Mesenchymal stem cell (in vitro differentiated cells and primary cell): ENCODE measurements around the gene TARBP1.

ENCODE experiments used
- DNase-seq: peaks from one replicate; pipeline ENCODE4 v3.0.0-alpha.2; 2013
- H2AFZ ChIP-seq: one replicate; pipeline ENCODE4 v1.6.1; 2013; ENCODE audit warnings: low read depth, mild to moderate bottlenecking, control low read depth, inconsistent platforms, low read length, moderate library complexity
- H2AK5ac ChIP-seq: 2 replicates; pipeline ENCODE4 v1.6.1; 2013; ENCODE audit warnings: low read length, moderate library complexity, mild to moderate bottlenecking, inconsistent platforms; ENCODE audit not compliant: severe bottlenecking
- H2BK120ac ChIP-seq: one replicate; pipeline ENCODE4 v1.6.1; 2013; ENCODE audit warnings: low read depth, mild to moderate bottlenecking, inconsistent platforms, low read length, moderate library complexity
- H2BK12ac ChIP-seq, 2 experiments: one replicate each; pipeline ENCODE4 v1.6.1; 2013; ENCODE audit warnings: inconsistent platforms in 2 of 2, low read length in 2 of 2, mild to moderate bottlenecking in 2 of 2, moderate library complexity in 2 of 2, control low read depth in 1 of 2
- H2BK15ac ChIP-seq: one replicate; pipeline ENCODE4 v1.6.1; 2013; ENCODE audit warnings: mild to moderate bottlenecking, low read depth, inconsistent platforms; ENCODE audit not compliant: poor library complexity, severe bottlenecking
- H2BK5ac ChIP-seq: 2 replicates; pipeline ENCODE4 v1.6.1; 2013; ENCODE audit warnings: low read depth, mild to moderate bottlenecking, low read length, control low read depth, inconsistent platforms; ENCODE audit not compliant: poor library complexity, severe bottlenecking
- H3K14ac ChIP-seq, 2 experiments: one replicate each; pipeline ENCODE4 v1.6.1; 2013; ENCODE audit warnings: inconsistent platforms in 2 of 2, low read length in 2 of 2, control low read depth in 1 of 2, mild to moderate bottlenecking in 1 of 2, moderate library complexity in 1 of 2
- H3K18ac ChIP-seq, 2 experiments: one replicate each; pipeline ENCODE4 v1.6.1; 2013; ENCODE audit warnings: inconsistent platforms in 2 of 2, low read length in 2 of 2, control low read depth in 1 of 2, low read depth in 1 of 2, mild to moderate bottlenecking in 1 of 2
- H3K23ac ChIP-seq, 2 experiments: one replicate each; pipeline ENCODE4 v1.6.1; 2013; ENCODE audit warnings: inconsistent platforms in 2 of 2, low read length in 2 of 2, mild to moderate bottlenecking in 2 of 2, moderate library complexity in 2 of 2, control low read depth in 1 of 2
- H3K27ac ChIP-seq: 2 replicates; pipeline ENCODE4 v1.5.1; 2013; ENCODE audit warnings: mild to moderate bottlenecking, moderate library complexity, low read length, control low read depth, inconsistent platforms; ENCODE audit not compliant: poor library complexity, severe bottlenecking
- H3K27me3 ChIP-seq, 2 experiments: 2 replicates each; pipeline versions ENCODE4 v1.6.1 to v1.7.0; 2013; ENCODE audit warnings: low read length in 2 of 2, mild to moderate bottlenecking in 2 of 2, moderate library complexity in 2 of 2, control low read depth in 1 of 2, inconsistent platforms in 1 of 2; ENCODE audit not compliant: control insufficient read depth in 1 of 2, insufficient read depth in 1 of 2
- H3K36me3 ChIP-seq, 2 experiments: 2 replicates each; pipeline versions ENCODE4 v1.6.1 to v1.7.0; 2013; ENCODE audit warnings: low read length in 2 of 2, control low read depth in 1 of 2, inconsistent platforms in 1 of 2, low read depth in 1 of 2, mild to moderate bottlenecking in 1 of 2; ENCODE audit not compliant: insufficient read depth in 2 of 2, control insufficient read depth in 1 of 2
- H3K4ac ChIP-seq, 2 experiments: one replicate each; pipeline ENCODE4 v1.6.1; 2013; ENCODE audit warnings: inconsistent platforms in 2 of 2, low read length in 2 of 2, mild to moderate bottlenecking in 2 of 2, moderate library complexity in 2 of 2, control low read depth in 1 of 2, low read depth in 1 of 2
- H3K4me1 ChIP-seq: 2 replicates; pipeline ENCODE4 v1.6.1; 2013; ENCODE audit warnings: low read depth, low read length, control low read depth; ENCODE audit not compliant: control insufficient read depth, insufficient read depth
- H3K4me2 ChIP-seq: 2 replicates; pipeline ENCODE4 v1.6.1; 2013; ENCODE audit warnings: low read length, mild to moderate bottlenecking, inconsistent platforms; ENCODE audit not compliant: poor library complexity, severe bottlenecking
- H3K4me3 ChIP-seq, 2 experiments: 2 replicates each; pipeline versions ENCODE4 v1.5.1 to v1.7.0; 2013; ENCODE audit warnings: low read length in 2 of 2, mild to moderate bottlenecking in 2 of 2, control low read depth in 1 of 2, low read depth in 1 of 2; ENCODE audit not compliant: insufficient read depth in 1 of 2
- H3K79me1 ChIP-seq: replicated peaks from 2 replicates; pipeline ENCODE4 v1.6.1; 2013; ENCODE audit warnings: mild to moderate bottlenecking, control low read depth, low read length, inconsistent platforms; ENCODE audit not compliant: poor library complexity, severe bottlenecking
- H3K9ac ChIP-seq: 2 replicates; pipeline ENCODE4 v1.7.0; 2013; ENCODE audit warnings: mild to moderate bottlenecking, low read length, moderate library complexity
- H3K9me3 ChIP-seq: 2 replicates; pipeline ENCODE4 v1.7.0; 2013; ENCODE audit warnings: mild to moderate bottlenecking, low read length; ENCODE audit not compliant: control insufficient read depth
- H4K8ac ChIP-seq: one replicate; pipeline ENCODE4 v1.6.1; 2013; ENCODE audit warnings: inconsistent platforms, mild to moderate bottlenecking, low read length, moderate library complexity
- H4K91ac ChIP-seq: one replicate; pipeline ENCODE4 v1.6.1; 2013; ENCODE audit warnings: mild to moderate bottlenecking, low read length, inconsistent platforms
- WGBS: methylation state at CpG from one replicate; pipeline ENCODE4 v1.1.7; 2013; ENCODE audit warnings: mixed read lengths; 5-methylcytosine and 5-hydroxymethylcytosine counted together

TARBP1 gene

GRCh38 chr1:234405676-234406075 lies 73.3 kb downstream of the TARBP1 start:
- no peaks in the 10 kb centered on the region for H3K79me1 ChIP-seq
- H3K23ac ChIP-seq: no peak overlapping the region
- H2BK12ac ChIP-seq: no peak overlapping the region
- no peak overlapping the region for H4K8ac ChIP-seq
- no peak overlapping the region for H3K14ac ChIP-seq
- H2BK5ac ChIP-seq: no peak overlapping the region
- no peak overlapping the region for H3K4me2 ChIP-seq
- H3K18ac ChIP-seq: no peak overlapping the region
- no peak overlapping the region for H2BK120ac ChIP-seq
- no peaks in the 10 kb centered on the region for H3K9me3 ChIP-seq
- H2AFZ ChIP-seq: no peak overlapping the region
- H3K27ac ChIP-seq: no peak overlapping the region
- no peaks in the 10 kb centered on the region for H3K4me1 ChIP-seq
- H3K27me3 ChIP-seq: no peaks in the 10 kb centered on the region
- no peak overlapping the region for H3K9ac ChIP-seq
- no peak overlapping the region for H2AK5ac ChIP-seq
- WGBS: 85% methylated on average over 6 of the region's 6 CpGs
- H3K4ac ChIP-seq: no peak overlapping the region
- DNase-seq: no peak
- H2BK15ac ChIP-seq: no peak overlapping the region
- no peak overlapping the region for H4K91ac ChIP-seq
- H3K36me3 ChIP-seq: peaks cover 9 to 35% of the 10 kb centered on the region in 2 experiments
- no peak overlapping the region for H3K4me3 ChIP-seq

GRCh38 chr1:234402939-234403338 lies 76.0 kb downstream of the TARBP1 start:
- Histone ChIP-seq H3K27me3 (no peaks in the 10 kb centered on the region), H4K8ac (no peak overlapping the region), H3K4me1 (no peaks in the 10 kb centered on the region), H3K4me2 (no peak overlapping the region), H3K14ac (no peak overlapping the region), H3K27ac (no peak overlapping the region), H3K9me3 (no peaks in the 10 kb centered on the region), H2AFZ (no peak overlapping the region), H3K4ac (no peak overlapping the region), H2BK15ac (no peak overlapping the region), H3K36me3 (peaks cover 6 to 16% of the 10 kb centered on the region in 2 experiments), H3K4me3 (no peak overlapping the region), H4K91ac (no peak overlapping the region), H3K9ac (no peak overlapping the region), H2BK12ac (no peak overlapping the region), H2AK5ac (no peak overlapping the region), H2BK5ac (no peak overlapping the region), H2BK120ac (no peak overlapping the region), H3K79me1 (no peaks in the 10 kb centered on the region), H3K23ac (no peak overlapping the region), H3K18ac (no peak overlapping the region)
- DNase-seq: no peak
- 93% methylated on average over 3 of the region's 3 CpGs for WGBS

GRCh38 chr1:234401658-234402057 lies 77.3 kb downstream of the TARBP1 start:
- Histone ChIP-seq H3K27me3 (no peaks in the 10 kb centered on the region), H3K4me1 (no peaks in the 10 kb centered on the region), H4K91ac (no peak overlapping the region), H3K14ac (no peak overlapping the region), H2BK15ac (no peak overlapping the region), H2AFZ (no peak overlapping the region), H2AK5ac (no peak overlapping the region), H3K36me3 (peaks cover 6 to 12% of the 10 kb centered on the region in 2 experiments), H3K4me3 (no peak overlapping the region), H2BK12ac (no peak overlapping the region), H3K4me2 (no peak overlapping the region), H2BK5ac (no peak overlapping the region), H3K9me3 (no peaks in the 10 kb centered on the region), H3K23ac (no peak overlapping the region), H3K18ac (no peak overlapping the region), H2BK120ac (no peak overlapping the region), H3K4ac (no peak overlapping the region), H3K79me1 (no peaks in the 10 kb centered on the region), H3K9ac (no peak overlapping the region), H3K27ac (no peak overlapping the region), H4K8ac (no peak overlapping the region)
- DNase-seq: no peak
- 99% methylated on average over 3 of the region's 3 CpGs for WGBS

- no peaks in the 10 kb centered on the region for H3K79me1 ChIP-seq
- no peak overlapping the region for H3K4me2 ChIP-seq
- no peak overlapping the region for H2AFZ ChIP-seq
- H2BK120ac ChIP-seq: no peak overlapping the region
- no peak overlapping the region for H4K8ac ChIP-seq
- no peaks in the 10 kb centered on the region for H3K27me3 ChIP-seq
- no peak overlapping the region for H2BK15ac ChIP-seq
- no peak overlapping the region for H3K14ac ChIP-seq
- no peak overlapping the region for H2AK5ac ChIP-seq
- no peaks in the 10 kb centered on the region for H3K9me3 ChIP-seq
- no peaks in the 10 kb centered on the region for H3K4me1 ChIP-seq
- H2BK5ac ChIP-seq: no peak overlapping the region
- peak; percentile 28 for DNase-seq
- no peak overlapping the region for H3K27ac ChIP-seq
- no peak overlapping the region for H2BK12ac ChIP-seq
- peak overlapping the region; percentile 36 for H3K9ac ChIP-seq
- no peak overlapping the region for H3K4ac ChIP-seq
- no peak overlapping the region for H3K23ac ChIP-seq
- H3K36me3 ChIP-seq: peaks cover 6 to 16% of the 10 kb centered on the region in 2 experiments
- peak overlapping the region in 1 of 2 experiments; percentile 21 for H3K4me3 ChIP-seq
- no peak overlapping the region for H3K18ac ChIP-seq
- no peak overlapping the region for H4K91ac ChIP-seq
Observed at GRCh38 chr1:234400773-234401172, 78.2 kb downstream of the TARBP1 start.
